NK-92 (cell line): ENCODE measurements around the gene KIAA1217.

ENCODE experiments used
- DNase-seq: peaks from one replicate; lab custom pipeline; 2025; ENCODE audit not compliant: unreplicated experiment; lab: John Stamatoyannopoulos, UW

The KIAA1217 gene

GRCh38 chr10:24541239-24541753 is 332.4 kb downstream of the KIAA1217 start:
- no peak for DNase-seq

- no peak for DNase-seq
These were observed 333.7 kb downstream of the KIAA1217 start for GRCh38 chr10:24542314-24543270.

GRCh38 chr10:24544776-24545175 is 335.8 kb downstream of the KIAA1217 start:
- DNase-seq, result no peak

- no peak for DNase-seq
These were observed 336.6 kb downstream of the KIAA1217 start for GRCh38 chr10:24545585-24545984.

- no peak for DNase-seq
These were observed 341.7 kb downstream of the KIAA1217 start for GRCh38 chr10:24550680-24551079.

GRCh38 chr10:24551161-24551560 is 342.2 kb downstream of the KIAA1217 start:
- no peak for DNase-seq

GRCh38 chr10:24552346-24553016 is 343.5 kb downstream of the KIAA1217 start:
- DNase-seq, result no peak

GRCh38 chr10:24553051-24553612 is 344.2 kb downstream of the KIAA1217 start:
- no peak for DNase-seq

- no peak for DNase-seq
These were observed 345.1 kb downstream of the KIAA1217 start for GRCh38 chr10:24554036-24554435.

GRCh38 chr10:24556126-24556749 is 347.3 kb downstream of the KIAA1217 start:
- DNase-seq, result no peak

GRCh38 chr10:24556750-24557742 is 348.1 kb downstream of the KIAA1217 start:
- DNase-seq, result no peak

GRCh38 chr10:24561453-24561852 is 352.5 kb downstream of the KIAA1217 start:
- no peak for DNase-seq

GRCh38 chr10:24568042-24568441 is 359.1 kb downstream of the KIAA1217 start:
- no peak for DNase-seq

GRCh38 chr10:24569330-24569796 is 360.4 kb downstream of the KIAA1217 start:
- no peak for DNase-seq

GRCh38 chr10:24569828-24570657 is 361.1 kb downstream of the KIAA1217 start:
- DNase-seq, result no peak

GRCh38 chr10:24570658-24571426 is 361.9 kb downstream of the KIAA1217 start:
- no peak for DNase-seq

- DNase-seq, result no peak
These were observed 363.0 kb downstream of the KIAA1217 start for GRCh38 chr10:24571870-24572450.

GRCh38 chr10:24574161-24574560 is 365.2 kb downstream of the KIAA1217 start:
- no peak for DNase-seq
